ENCODE data around the gene FUT9.

The FUT9 gene

DNA sequence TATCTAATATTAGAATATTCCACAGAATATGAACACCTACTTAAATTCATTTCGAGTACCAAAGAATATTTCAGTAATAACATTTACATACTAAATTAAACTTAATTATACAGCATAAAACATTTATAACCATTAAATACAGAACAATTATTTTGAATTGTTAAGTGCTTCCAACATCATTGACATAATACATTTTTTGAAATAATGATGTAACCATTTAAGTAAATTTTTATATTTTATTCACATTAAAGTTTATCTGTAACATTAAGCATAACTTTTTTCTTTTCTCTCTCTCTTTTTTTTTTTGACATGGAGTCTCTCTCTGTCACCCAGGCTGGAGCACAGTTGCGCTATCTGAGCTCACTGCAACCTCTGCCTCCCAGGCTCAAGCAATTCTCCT, 44.5 kb downstream of the FUT9 start:
- Histone ChIP-seq H3K27me3 (ENCODE audit: control insufficient read depth in 1 of 2, insufficient read depth in 2 of 2, low read length in 2 of 2) (no peaks in the 10 kb centered on the region), H3K27ac (ENCODE audit: low read depth, low read length) (no peak overlapping the region), H3K9ac (ENCODE audit: low read depth in 1 of 2, low read length in 2 of 2) (no peak overlapping the region), H3K4me1 (ENCODE audit: control insufficient read depth in 1 of 2, insufficient read depth in 2 of 2, low read length in 2 of 2) (no peaks in the 10 kb centered on the region), H3K4me3 (ENCODE audit: low read depth in 1 of 2, low read length in 2 of 2) (no peak overlapping the region), H3K9me3 (ENCODE audit: control insufficient read depth in 1 of 2, low read length in 2 of 2) (no peaks in the 10 kb centered on the region), H3K36me3 (ENCODE audit: control insufficient read depth in 1 of 2, insufficient read depth in 2 of 2, low read length in 2 of 2) (no peaks in the 10 kb centered on the region)

DNA sequence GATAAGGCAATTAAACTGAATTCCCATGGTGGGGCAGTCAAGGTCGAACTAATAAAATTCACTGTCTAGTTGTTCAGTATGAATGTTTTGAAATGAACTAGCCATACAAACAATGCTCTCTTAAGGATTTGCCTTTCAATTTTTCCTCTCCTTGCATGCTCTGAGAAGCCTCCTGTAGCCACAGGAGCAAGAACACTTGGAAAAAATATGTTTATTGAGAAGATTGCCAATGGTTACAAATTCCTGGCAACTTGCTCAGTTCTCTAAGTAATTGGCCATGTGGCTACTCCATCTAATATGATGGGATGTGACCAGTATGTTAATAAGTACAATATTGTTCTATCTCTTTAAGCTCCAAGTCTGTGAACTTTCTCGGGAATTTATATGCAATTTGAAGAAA, 49.4 kb downstream of the FUT9 start:
- Histone ChIP-seq H3K27ac (ENCODE audit: low read depth, low read length) (no peak overlapping the region), H3K36me3 (ENCODE audit: control insufficient read depth in 1 of 2, insufficient read depth in 2 of 2, low read length in 2 of 2) (no peaks in the 10 kb centered on the region), H3K9me3 (ENCODE audit: control insufficient read depth in 1 of 2, low read length in 2 of 2) (no peaks in the 10 kb centered on the region), H3K4me3 (ENCODE audit: low read depth in 1 of 2, low read length in 2 of 2) (no peak overlapping the region), H3K9ac (ENCODE audit: low read depth in 1 of 2, low read length in 2 of 2) (no peak overlapping the region), H3K27me3 (ENCODE audit: control insufficient read depth in 1 of 2, insufficient read depth in 2 of 2, low read length in 2 of 2) (no peaks in the 10 kb centered on the region), H3K4me1 (ENCODE audit: control insufficient read depth in 1 of 2, insufficient read depth in 2 of 2, low read length in 2 of 2) (no peaks in the 10 kb centered on the region)

DNA sequence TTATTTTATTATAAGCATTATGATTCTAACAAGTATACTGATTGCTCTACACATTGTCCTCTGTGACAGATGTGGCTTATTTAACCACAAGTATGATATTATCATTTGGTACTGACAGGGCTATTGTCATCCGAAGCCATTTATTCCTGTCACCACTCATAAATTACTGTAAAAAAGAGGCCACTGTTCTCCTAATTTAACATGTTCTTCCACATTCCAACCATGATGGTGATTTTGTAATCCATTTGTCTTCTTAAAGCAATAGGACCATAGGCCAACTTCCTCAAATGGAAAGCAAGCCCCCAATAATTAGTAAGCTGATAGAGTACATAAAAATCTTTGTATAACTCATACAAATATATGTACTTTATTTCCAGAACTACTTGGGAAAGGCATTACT, 50.6 kb downstream of the FUT9 start:
- H3K4me1 ChIP-seq (ENCODE audit: control insufficient read depth in 1 of 2, insufficient read depth in 2 of 2, low read length in 2 of 2), result no peaks in the 10 kb centered on the region
- H3K9ac ChIP-seq (ENCODE audit: low read depth in 1 of 2, low read length in 2 of 2), result no peak overlapping the region
- no peak overlapping the region for H3K27ac ChIP-seq (ENCODE audit: low read depth, low read length)
- H3K27me3 ChIP-seq (ENCODE audit: control insufficient read depth in 1 of 2, insufficient read depth in 2 of 2, low read length in 2 of 2), result no peaks in the 10 kb centered on the region
- H3K4me3 ChIP-seq (ENCODE audit: low read depth in 1 of 2, low read length in 2 of 2), result no peak overlapping the region
- H3K9me3 ChIP-seq (ENCODE audit: control insufficient read depth in 1 of 2, low read length in 2 of 2), result no peaks in the 10 kb centered on the region
- H3K36me3 ChIP-seq (ENCODE audit: control insufficient read depth in 1 of 2, insufficient read depth in 2 of 2, low read length in 2 of 2), result no peaks in the 10 kb centered on the region

DNA sequence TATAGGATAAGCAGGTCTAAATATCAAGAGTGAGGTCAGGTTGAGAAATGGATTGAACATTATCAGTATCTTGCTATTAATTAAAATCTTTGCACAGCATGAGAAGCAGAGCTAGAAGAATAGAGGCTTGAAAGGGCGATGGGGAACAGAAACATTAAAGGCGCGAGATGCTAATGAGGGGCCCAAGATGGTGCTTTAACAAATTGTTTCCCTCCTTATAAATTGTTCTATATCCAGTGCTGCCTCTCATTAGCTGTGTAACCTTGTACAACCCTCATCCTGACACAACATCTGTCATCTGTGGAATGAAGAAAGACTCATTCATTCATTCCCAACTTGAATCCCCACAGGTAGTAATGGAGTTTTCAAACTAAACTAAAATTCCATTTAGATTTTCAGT, 57.8 kb downstream of the FUT9 start:
- H3K27ac ChIP-seq (ENCODE audit: low read depth, low read length), result no peak overlapping the region
- no peak overlapping the region for H3K9ac ChIP-seq (ENCODE audit: low read depth in 1 of 2, low read length in 2 of 2)
- no peak overlapping the region for H3K4me3 ChIP-seq (ENCODE audit: low read depth in 1 of 2, low read length in 2 of 2)
- no peaks in the 10 kb centered on the region for H3K27me3 ChIP-seq (ENCODE audit: control insufficient read depth in 1 of 2, insufficient read depth in 2 of 2, low read length in 2 of 2)
- H3K4me1 ChIP-seq (ENCODE audit: control insufficient read depth in 1 of 2, insufficient read depth in 2 of 2, low read length in 2 of 2), result no peaks in the 10 kb centered on the region
- H3K36me3 ChIP-seq (ENCODE audit: control insufficient read depth in 1 of 2, insufficient read depth in 2 of 2, low read length in 2 of 2), result no peaks in the 10 kb centered on the region
- no peaks in the 10 kb centered on the region for H3K9me3 ChIP-seq (ENCODE audit: control insufficient read depth in 1 of 2, low read length in 2 of 2)

DNA sequence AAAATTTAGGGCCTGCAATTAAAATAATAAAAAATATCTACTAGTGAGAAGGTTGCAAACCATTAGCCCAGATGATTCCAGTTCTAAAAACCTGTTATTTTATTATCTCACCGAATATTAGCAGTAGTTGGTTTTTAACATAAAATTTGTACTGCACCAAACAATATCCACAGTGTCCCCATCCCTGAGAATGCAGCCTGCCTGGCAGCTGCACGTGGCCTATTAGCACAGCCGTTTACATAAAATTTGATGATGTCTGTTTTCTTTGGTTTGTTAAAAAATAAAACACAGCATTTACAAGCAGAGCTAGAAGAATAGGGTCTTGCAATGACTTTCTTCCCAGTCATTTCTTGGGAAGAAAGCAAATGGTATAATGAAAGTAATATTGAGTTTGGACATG, 58.2 kb downstream of the FUT9 start:
- no peak overlapping the region for H3K9ac ChIP-seq (ENCODE audit: low read depth in 1 of 2, low read length in 2 of 2)
- H3K9me3 ChIP-seq (ENCODE audit: control insufficient read depth in 1 of 2, low read length in 2 of 2), result no peaks in the 10 kb centered on the region
- no peak overlapping the region for H3K27ac ChIP-seq (ENCODE audit: low read depth, low read length)
- H3K27me3 ChIP-seq (ENCODE audit: control insufficient read depth in 1 of 2, insufficient read depth in 2 of 2, low read length in 2 of 2), result no peaks in the 10 kb centered on the region
- no peaks in the 10 kb centered on the region for H3K4me1 ChIP-seq (ENCODE audit: control insufficient read depth in 1 of 2, insufficient read depth in 2 of 2, low read length in 2 of 2)
- H3K36me3 ChIP-seq (ENCODE audit: control insufficient read depth in 1 of 2, insufficient read depth in 2 of 2, low read length in 2 of 2), result no peaks in the 10 kb centered on the region
- no peak overlapping the region for H3K4me3 ChIP-seq (ENCODE audit: low read depth in 1 of 2, low read length in 2 of 2)

DNA sequence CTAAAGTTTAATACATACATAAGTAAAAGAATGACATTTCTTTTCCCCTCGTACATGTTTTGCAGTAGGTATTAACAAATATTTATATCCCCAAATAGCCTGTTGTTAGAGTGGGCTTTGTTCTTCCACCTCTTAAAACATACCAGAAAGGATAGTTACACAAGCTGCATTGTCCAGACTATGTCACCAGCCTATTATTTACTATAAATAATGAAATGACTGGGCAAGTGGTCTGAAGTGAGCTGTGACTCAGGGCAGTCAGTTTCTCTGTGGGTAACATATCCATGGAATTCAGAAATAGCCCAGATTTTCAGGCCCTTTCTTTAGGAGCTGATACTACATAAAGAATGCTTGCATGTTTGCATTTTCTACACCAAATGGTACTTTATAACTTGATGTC, 60.1 kb downstream of the FUT9 start:
- Histone ChIP-seq H3K9me3 (ENCODE audit: control insufficient read depth in 1 of 2, low read length in 2 of 2) (no peaks in the 10 kb centered on the region), H3K4me1 (ENCODE audit: control insufficient read depth in 1 of 2, insufficient read depth in 2 of 2, low read length in 2 of 2) (no peaks in the 10 kb centered on the region), H3K4me3 (ENCODE audit: low read depth in 1 of 2, low read length in 2 of 2) (no peak overlapping the region), H3K27me3 (ENCODE audit: control insufficient read depth in 1 of 2, insufficient read depth in 2 of 2, low read length in 2 of 2) (no peaks in the 10 kb centered on the region), H3K36me3 (ENCODE audit: control insufficient read depth in 1 of 2, insufficient read depth in 2 of 2, low read length in 2 of 2) (no peaks in the 10 kb centered on the region), H3K9ac (ENCODE audit: low read depth in 1 of 2, low read length in 2 of 2) (no peak overlapping the region), H3K27ac (ENCODE audit: low read depth, low read length) (no peak overlapping the region)

DNA sequence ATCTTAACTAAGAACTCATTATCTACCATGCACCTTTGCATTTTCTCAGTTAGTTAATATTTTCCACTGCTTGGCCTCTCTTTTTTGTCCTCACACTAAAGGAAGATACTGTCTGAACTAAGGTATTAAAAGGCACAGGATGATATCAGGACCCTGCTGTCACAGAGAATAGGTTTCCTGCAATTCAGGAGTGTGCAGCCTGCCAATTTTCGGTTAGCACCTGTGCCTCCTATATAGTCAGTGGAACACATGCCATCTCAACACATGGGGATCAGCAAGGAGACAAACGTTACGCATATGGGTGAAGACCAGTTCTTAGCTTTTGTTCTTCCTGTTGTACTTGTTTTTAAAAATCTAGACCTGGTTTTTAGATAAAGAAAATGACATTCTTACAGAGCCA, 71.0 kb downstream of the FUT9 start:
- Histone ChIP-seq H3K9ac (ENCODE audit: low read depth in 1 of 2, low read length in 2 of 2) (no peak overlapping the region), H3K36me3 (ENCODE audit: control insufficient read depth in 1 of 2, insufficient read depth in 2 of 2, low read length in 2 of 2) (no peaks in the 10 kb centered on the region), H3K4me1 (ENCODE audit: control insufficient read depth in 1 of 2, insufficient read depth in 2 of 2, low read length in 2 of 2) (no peaks in the 10 kb centered on the region), H3K9me3 (ENCODE audit: control insufficient read depth in 1 of 2, low read length in 2 of 2) (peaks cover 0 to 3% of the 10 kb centered on the region in 2 donors), H3K4me3 (ENCODE audit: low read depth in 1 of 2, low read length in 2 of 2) (no peak overlapping the region), H3K27ac (ENCODE audit: low read depth, low read length) (no peak overlapping the region), H3K27me3 (ENCODE audit: control insufficient read depth in 1 of 2, insufficient read depth in 2 of 2, low read length in 2 of 2) (no peaks in the 10 kb centered on the region)

DNA sequence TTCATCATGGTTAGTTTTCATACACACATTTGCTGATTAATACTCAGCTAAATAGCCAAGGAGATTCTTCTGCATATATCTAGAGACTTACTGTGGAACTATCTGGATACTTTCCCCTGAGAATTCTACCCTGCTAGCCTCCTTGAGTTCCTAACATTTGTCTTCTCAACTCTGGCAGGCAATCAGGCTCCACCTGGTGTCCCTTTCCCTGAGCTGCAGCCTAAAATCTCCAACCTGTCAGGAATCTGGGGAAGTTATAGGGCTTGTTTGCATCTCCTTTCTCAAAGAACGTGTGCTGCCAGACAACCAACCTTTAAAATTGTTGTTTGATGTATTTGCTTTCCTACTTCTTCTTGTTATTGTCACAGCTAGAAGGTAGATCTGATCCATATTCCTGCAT, 73.4 kb downstream of the FUT9 start:
- H3K27me3 ChIP-seq (ENCODE audit: control insufficient read depth in 1 of 2, insufficient read depth in 2 of 2, low read length in 2 of 2), result no peaks in the 10 kb centered on the region
- no peak overlapping the region for H3K9ac ChIP-seq (ENCODE audit: low read depth in 1 of 2, low read length in 2 of 2)
- H3K4me3 ChIP-seq (ENCODE audit: low read depth in 1 of 2, low read length in 2 of 2), result no peak overlapping the region
- H3K9me3 ChIP-seq (ENCODE audit: control insufficient read depth in 1 of 2, low read length in 2 of 2), result peaks cover 0 to 3% of the 10 kb centered on the region in 2 donors
- H3K4me1 ChIP-seq (ENCODE audit: control insufficient read depth in 1 of 2, insufficient read depth in 2 of 2, low read length in 2 of 2), result no peaks in the 10 kb centered on the region
- H3K36me3 ChIP-seq (ENCODE audit: control insufficient read depth in 1 of 2, insufficient read depth in 2 of 2, low read length in 2 of 2), result no peaks in the 10 kb centered on the region
- H3K27ac ChIP-seq (ENCODE audit: low read depth, low read length), result no peak overlapping the region

DNA sequence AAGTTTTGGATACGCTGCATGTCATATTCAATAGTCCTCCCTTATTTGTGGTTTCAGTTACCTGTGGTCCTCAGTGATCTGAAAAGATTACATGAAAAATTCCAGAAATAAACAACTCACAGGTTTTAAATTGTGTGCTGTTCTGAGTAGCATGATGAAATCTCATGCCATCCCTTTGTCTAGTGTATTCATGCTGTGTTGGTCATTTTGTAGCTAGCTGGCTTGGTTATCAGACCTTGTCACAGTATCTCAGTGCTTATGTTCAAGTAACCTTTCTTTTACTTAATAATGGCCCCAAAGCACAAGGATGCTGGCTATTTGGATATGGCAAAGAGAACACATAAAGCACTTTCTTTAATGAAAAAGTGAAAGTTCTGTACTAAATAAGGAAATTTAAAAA, 78.3 kb downstream of the FUT9 start:
- H3K4me1 ChIP-seq (ENCODE audit: control insufficient read depth in 1 of 2, insufficient read depth in 2 of 2, low read length in 2 of 2), result no peaks in the 10 kb centered on the region
- H3K36me3 ChIP-seq (ENCODE audit: control insufficient read depth in 1 of 2, insufficient read depth in 2 of 2, low read length in 2 of 2), result no peaks in the 10 kb centered on the region
- no peaks in the 10 kb centered on the region for H3K9me3 ChIP-seq (ENCODE audit: control insufficient read depth in 1 of 2, low read length in 2 of 2)
- no peak overlapping the region for H3K4me3 ChIP-seq (ENCODE audit: low read depth in 1 of 2, low read length in 2 of 2)
- H3K27me3 ChIP-seq (ENCODE audit: control insufficient read depth in 1 of 2, insufficient read depth in 2 of 2, low read length in 2 of 2), result no peaks in the 10 kb centered on the region
- no peak overlapping the region for H3K9ac ChIP-seq (ENCODE audit: low read depth in 1 of 2, low read length in 2 of 2)
- H3K27ac ChIP-seq (ENCODE audit: low read depth, low read length), result no peak overlapping the region

DNA sequence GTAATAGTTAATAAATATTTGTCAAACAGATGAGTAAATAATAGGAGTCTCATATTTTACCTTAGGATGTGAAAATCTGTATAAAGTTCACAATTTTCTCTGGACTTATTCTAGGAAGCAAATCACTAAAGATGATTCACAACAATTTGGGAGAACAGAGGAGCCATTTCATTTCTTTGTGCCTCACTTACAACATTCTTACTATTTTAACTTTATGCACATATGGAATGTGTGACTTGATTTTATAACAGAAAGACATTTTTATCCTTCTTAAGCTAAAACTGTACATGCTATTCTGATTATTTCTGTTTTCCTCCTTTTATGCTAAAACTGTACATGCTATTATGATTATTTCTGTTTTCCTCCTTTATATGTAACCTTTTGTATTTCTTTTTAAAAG, 83.3 kb downstream of the FUT9 start:
- no peak overlapping the region for H3K9ac ChIP-seq (ENCODE audit: low read depth in 1 of 2, low read length in 2 of 2)
- no peaks in the 10 kb centered on the region for H3K27me3 ChIP-seq (ENCODE audit: control insufficient read depth in 1 of 2, insufficient read depth in 2 of 2, low read length in 2 of 2)
- no peak overlapping the region for H3K27ac ChIP-seq (ENCODE audit: low read depth, low read length)
- no peak overlapping the region for H3K4me3 ChIP-seq (ENCODE audit: low read depth in 1 of 2, low read length in 2 of 2)
- H3K36me3 ChIP-seq (ENCODE audit: control insufficient read depth in 1 of 2, insufficient read depth in 2 of 2, low read length in 2 of 2), result no peaks in the 10 kb centered on the region
- H3K4me1 ChIP-seq (ENCODE audit: control insufficient read depth in 1 of 2, insufficient read depth in 2 of 2, low read length in 2 of 2), result no peaks in the 10 kb centered on the region
- no peaks in the 10 kb centered on the region for H3K9me3 ChIP-seq (ENCODE audit: control insufficient read depth in 1 of 2, low read length in 2 of 2)

DNA sequence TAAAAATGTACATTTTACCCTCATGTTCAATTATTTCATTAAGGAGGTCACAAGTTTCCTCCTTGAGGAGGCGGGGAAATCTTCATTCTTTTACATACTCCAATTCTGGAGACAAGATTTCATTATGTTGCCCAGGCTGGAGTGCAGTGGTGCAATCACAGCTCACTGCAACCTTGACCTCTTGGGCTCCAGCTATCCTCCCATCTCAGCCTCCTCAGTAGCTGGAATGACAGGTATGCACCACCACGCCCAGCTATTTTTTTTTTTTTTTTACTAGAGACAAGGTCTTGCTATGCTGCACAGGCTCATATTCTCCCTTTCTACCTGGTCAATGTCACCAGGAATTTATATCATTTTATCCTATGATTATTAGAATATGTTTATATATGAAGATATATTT, 85.8 kb downstream of the FUT9 start:
- H3K36me3 ChIP-seq (ENCODE audit: control insufficient read depth in 1 of 2, insufficient read depth in 2 of 2, low read length in 2 of 2), result no peaks in the 10 kb centered on the region
- H3K4me1 ChIP-seq (ENCODE audit: control insufficient read depth in 1 of 2, insufficient read depth in 2 of 2, low read length in 2 of 2), result no peaks in the 10 kb centered on the region

More for the DNA sequence above, 85.8 kb downstream of the FUT9 start:
- no peaks in the 10 kb centered on the region for H3K9me3 ChIP-seq (ENCODE audit: control insufficient read depth in 1 of 2, low read length in 2 of 2)
- H3K27me3 ChIP-seq (ENCODE audit: control insufficient read depth in 1 of 2, insufficient read depth in 2 of 2, low read length in 2 of 2), result no peaks in the 10 kb centered on the region
- H3K4me3 ChIP-seq (ENCODE audit: low read depth in 1 of 2, low read length in 2 of 2), result no peak overlapping the region
- no peak overlapping the region for H3K9ac ChIP-seq (ENCODE audit: low read depth in 1 of 2, low read length in 2 of 2)
- no peak overlapping the region for H3K27ac ChIP-seq (ENCODE audit: low read depth, low read length)

Data from duodenal mucosa (tissue), 2 donors.